HL-60/S4 (cell line): ENCODE data around the gene SLC25A23.
"Not testable (repeated sequence)": the region's sequence is repeated elsewhere in the genome, so short reads cannot be mapped to it uniquely, and the experiment has no call there.

Source experiments
- in situ Hi-C: fragments of 300-500 bp; cut with MboI; formaldehyde crosslinking; loops from 2 replicates; pipeline ENCODE4 v1.14.3; 2022; ENCODE audit warnings: low sequenced_read_pairs

Gene SLC25A23

DNA sequence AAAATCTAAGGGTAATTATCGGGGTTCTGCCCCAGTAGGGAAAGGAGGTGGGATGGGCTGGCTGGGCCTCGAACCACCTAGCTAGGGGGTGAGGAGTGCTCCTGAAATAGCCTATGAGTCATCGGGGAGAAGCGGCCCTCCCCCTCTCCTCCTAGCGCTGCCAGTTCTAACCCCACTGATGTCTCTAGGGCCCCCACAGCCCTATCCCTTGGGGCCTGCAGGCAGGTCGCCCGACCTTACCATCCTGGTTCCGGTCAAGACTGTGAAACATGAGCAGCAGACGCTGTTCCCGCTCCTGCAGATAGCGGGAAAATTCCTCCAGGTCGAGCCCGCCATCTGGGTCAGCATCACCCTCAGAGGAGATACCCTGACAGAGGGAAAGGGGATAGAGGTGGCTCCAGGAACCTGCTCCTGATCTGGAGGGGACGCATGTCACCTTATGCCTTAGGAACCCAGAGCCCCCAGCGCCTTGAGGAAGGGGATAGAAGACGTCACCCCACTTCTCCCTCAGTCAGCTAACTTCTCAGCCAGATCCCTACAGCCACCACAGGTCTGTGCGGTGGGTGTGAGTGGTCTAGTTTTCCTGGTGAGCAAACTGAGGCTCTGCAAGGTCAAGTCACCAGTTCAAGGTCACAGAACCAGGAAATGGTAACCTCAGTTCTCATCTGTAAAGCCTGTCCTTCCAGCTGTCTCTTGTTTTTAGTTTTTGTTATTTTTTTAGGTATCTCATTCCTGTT lies 1.5 kb downstream of the SLC25A23 start:
- in situ Hi-C loops = no loop called here

DNA sequence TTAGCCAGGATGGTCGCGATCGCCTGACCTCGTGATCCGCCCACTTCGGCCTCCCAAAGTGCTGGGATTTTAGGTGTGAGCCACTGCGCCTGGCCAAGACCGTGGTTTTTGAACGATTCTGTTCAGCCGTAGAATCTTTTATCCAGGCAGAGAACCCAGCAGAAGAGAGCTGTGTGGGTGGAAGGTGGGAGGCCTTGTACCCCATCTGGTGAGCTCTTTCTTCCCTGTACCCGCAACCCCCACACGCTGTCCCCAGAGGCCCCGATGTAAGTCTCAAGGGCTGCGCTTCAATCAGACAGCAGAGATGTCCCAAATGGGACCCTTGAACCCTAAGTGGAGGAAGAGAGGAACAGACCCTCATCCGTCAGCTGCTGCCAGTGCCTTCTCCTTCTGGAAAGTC lies 3.7 kb downstream of the SLC25A23 start:
- in situ Hi-C loops = no loop called here

GRCh38 chr19:6453951-6454565 lies 5.5 kb downstream of the SLC25A23 start:
- in situ Hi-C loops = no loop called here

GRCh38 chr19:6452899-6453298 lies 6.7 kb downstream of the SLC25A23 start:
- in situ Hi-C loops = no loop called here

- in situ Hi-C loops = no loop called here
Observed at GRCh38 chr19:6452223-6452614, 7.4 kb downstream of the SLC25A23 start.

- in situ Hi-C loops = no loop called here
Observed at GRCh38 chr19:6451583-6452222, 7.9 kb downstream of the SLC25A23 start.

- in situ Hi-C loops = no loop called here
Observed at GRCh38 chr19:6450166-6450565, 9.4 kb downstream of the SLC25A23 start.

DNA sequence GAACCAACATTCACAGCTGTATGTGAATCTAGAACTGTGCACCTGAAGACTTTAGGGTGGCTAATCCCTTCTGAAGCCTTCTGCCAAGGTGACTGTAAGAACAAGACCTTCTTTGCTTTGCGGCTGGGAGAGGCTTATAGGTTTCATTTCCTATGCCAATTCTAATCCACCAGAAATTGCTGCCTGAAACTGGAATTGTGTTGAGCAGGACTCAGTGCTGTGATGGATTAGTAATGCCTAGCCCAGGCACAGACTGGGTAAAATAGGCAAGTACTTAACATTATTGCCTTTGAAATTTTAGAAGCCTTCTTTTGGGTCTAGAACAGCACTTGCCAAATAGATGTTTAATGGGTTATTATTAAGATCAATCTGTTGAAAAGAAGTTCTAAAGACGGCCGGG lies 11.5 kb downstream of the SLC25A23 start:
- in situ Hi-C loops = no loop called here

- in situ Hi-C loops = no loop called here
Observed at GRCh38 chr19:6446452-6446851, 13.1 kb downstream of the SLC25A23 start.

- in situ Hi-C loops = no loop called here
Observed at GRCh38 chr19:6443986-6444385, 15.6 kb downstream of the SLC25A23 start.

DNA sequence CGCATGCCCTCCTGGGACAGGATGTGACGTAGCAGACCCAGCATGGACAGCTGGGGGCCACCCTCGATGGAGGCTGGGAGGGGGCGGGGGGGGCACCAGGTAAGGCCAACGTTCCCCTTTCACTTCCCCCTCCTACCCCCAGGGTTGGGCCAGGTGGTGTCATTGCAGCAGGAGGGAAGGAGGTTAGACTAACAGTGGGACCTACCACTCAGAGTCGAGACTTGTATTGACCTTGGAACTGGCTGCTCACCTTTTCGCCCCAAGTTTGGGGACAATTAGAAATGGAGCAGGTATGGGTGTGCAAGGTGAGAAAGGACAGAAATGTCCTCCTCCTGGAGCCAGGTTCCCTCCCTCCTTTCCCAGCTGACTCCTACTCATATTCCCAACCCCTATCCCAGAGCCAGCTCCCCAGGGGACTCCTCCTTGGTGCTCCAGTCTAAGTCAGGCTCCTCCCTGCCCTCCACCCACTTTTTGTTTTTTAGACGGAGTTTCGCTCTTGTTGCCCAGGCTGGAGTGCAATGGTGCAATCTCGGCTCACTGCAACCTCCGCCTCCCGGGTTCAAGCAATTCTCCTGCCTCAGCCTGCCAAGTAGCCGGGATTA lies 17.4 kb downstream of the SLC25A23 start:
- in situ Hi-C loops = no loop called here

DNA sequence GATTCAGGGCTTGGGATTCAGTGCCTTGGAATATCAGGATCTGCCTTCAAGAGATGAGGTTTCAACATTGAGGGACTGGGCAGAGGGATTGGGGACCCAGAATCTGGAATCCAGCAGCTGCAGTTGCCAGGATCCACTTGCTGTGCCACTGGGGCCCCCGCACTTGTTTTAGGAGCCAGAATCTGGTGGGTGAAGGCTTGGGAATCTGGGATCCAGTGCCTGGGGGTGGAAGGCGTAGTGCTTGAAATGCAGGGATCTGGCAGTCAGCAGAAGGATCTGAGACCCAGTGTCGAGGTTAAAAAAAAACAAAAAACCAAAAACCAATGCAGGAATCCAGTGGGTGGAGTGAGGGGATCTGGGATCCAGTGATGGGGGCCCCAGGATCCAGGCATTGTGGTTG lies 18.7 kb downstream of the SLC25A23 start:
- in situ Hi-C loops = no loop called here

DNA sequence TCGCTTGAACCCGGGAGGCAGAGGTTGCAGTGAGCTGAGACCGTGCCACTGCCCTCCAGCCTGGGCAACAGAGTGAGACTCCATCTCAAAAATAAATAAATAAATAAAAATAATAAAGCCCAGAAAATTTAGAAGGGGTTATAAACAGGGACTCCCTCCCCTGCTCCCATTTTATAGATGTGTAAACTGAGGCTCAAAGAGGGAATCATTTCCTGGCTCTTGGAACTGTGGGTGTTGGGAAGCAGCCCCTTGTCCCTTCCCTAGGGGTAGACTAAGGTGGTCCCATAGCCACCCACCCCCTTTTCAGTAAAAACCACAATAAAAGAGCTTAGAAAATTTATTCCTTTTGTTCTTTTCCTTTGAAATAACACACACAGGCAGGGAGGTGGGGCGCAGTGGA lies 19.8 kb downstream of the SLC25A23 start:
- in situ Hi-C loops = no loop called here

DNA sequence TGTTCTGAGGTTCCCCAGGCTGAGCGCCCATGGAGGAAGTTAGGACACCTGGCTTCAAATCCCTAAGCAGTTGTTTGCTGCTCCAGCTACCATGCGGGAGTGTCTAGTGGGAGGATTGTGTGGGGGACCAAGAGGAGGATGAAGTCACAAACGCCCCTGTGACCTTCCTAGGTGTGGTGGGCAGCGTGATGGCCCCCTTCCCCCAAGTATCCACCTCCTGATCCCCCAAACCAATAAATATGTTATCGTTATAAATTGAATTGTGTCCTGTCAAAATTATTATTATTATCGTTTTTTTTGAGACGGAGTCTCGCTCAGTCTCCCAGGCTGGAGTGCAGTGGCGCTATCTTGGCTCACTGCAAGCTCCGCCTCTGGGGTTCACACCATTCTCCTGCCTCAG lies 25.9 kb downstream of the SLC25A23 start, which contains the start of gene SLC25A41:
Gene SLC25A41, minus strand, starts transcription at position 101 of the 400 bp plus-strand sequence. Its CDS starts 70 bp downstream, at position 31.
- in situ Hi-C loops = no loop called here

GRCh38 chr19:6433165-6433564 lies 26.4 kb downstream of the SLC25A23 start:
- in situ Hi-C loops = no loop called here

GRCh38 chr19:6431891-6432290 lies 27.7 kb downstream of the SLC25A23 start:
- in situ Hi-C loops = no loop called here

DNA sequence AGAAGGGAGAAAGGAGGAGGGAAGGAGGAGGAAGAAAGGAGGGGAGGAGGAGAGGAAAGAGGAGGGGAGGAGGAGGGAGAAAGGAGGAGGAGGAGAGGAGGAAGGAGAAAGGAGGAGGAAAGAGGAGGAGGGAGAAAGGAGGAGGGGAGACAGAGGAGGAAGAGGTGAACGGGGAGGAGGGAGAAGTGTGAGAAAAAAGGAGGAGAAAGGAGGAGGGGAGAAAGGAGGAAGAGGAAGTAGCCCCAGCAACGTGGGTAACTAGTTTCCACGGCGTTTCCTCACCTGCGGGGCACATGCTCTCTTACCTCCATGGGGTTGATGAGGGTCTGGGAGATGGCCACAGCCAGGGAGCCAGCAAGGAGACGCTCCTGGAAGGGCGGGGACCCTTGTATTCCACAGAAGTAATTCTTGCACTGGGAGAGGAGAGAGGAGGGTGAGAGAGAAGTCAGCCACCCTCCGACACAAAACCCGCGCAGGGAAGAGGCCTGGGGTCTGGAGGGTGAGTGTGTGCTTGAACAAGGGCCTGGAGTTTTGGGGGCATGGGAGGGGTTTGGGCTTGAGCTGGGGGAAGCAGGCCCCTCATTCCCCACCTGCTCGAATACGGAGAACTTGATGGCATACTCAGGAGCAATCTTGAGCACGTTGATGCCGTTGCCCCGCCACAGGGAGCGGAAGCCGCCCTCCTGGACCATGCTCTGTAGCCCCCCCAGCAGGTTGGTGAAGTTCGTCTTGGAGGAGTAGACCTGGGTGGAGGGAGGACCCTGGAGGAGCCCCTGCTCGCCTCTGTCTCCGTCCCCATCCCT lies 30.0 kb downstream of the SLC25A23 start:
- in situ Hi-C loops = no loop called here

DNA sequence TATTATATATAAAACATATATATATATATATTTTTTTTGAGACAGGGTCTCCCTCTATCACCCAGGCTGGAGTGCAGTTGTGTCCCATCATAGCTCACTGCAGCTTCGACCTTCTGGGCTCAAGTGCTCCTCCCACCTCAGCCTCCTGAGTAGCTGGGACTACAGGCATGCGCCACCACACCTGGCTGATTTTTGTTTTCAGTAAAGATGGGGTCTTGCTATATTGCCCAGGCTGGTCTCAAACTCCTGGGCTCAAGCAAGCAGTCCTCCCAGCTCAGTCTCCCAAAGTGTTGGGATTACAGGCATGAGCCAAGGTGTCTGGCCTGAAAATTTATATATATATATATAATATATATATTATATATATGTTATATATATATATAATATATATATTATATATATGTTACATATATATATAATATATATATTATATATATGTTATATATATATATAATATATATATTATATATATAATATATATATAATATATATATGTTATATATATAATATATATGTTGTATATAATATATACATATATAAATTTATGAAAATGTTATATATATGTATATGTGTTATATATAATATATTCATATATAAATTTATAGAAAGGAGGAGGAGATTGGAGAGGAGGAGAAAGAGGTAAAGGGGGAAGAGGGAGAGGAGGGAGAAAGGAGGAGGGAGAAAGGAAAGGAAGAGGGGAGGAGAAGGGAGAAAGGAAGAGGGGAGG lies 30.7 kb downstream of the SLC25A23 start:
- in situ Hi-C loops = not testable (repeated sequence)

- in situ Hi-C loops = no loop called here
Observed at GRCh38 chr19:6427131-6427530, 32.5 kb downstream of the SLC25A23 start.
